ENCODE results near the gene CCDC102A.
"Not testable (repeated sequence)": the region's sequence is repeated elsewhere in the genome, so short reads cannot be mapped to it uniquely, and the experiment has no call there.

Gene CCDC102A

DNA sequence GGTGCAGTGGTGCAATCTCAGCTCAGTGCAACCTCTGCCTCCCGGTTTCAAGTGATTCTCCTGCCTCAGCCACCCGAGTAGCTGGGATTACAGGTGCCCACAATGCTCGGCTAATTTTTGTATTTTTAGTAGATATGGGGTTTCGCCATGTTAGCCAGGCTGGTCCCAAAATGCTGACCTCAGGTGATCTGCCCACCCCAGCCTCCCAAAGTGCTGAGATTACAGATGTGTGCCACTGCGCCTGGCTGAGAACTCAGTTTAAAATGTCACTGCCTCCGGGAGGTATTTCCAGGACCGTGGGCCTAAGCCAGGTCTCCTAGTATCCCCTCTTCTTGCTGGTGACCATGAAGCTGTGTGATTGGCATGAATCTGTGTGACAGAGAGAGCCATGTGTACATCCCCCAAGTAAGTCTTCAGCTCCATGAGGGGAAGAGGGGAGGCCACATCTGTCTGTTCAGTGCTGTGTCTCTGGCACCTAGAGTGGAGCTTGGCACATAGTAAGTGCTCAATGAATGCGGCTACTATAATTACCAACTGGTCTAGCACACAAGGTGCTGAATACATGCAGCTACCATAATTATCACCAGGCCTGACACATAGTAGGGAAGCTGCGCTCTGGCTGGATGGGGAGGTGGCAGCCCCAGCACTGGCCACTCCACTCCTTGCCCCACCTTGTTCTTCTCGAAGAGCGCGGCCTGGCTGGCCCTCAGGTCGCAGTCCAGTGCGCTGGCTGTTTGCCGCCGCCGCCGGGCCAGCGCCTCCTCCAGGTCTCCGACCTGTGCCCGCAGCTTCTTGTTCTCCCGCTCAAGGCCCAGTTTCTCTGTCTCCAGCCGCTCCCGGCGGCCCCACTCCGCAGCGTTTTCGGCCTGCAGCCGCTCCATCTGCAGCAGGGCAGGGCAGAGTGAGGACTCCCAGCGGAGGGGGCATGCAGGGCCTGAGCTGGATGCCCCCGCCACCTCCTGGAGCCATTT lies 18.7 kb downstream of the CCDC102A start:
- DNase-seq, result no peak

DNA sequence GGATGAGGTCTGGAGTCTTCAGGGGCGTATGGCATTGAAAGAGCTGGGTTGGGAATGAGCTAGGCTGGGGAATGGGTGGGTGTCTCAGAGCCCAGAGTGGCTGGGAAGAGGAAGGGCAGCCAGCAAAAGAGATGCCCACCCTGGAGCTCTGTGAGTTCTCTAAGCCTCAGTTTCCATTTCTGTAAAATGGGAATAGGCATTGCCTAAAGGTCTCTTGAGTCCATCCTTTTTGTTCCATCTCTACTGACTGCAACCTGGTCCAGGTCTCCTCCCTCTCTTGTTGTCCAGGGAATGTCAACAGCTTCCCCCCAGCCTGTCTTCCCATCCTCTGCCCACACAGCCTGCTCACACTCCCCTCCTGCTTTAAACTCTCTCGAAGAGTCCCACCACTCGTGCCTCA lies 19.6 kb downstream of the CCDC102A start:
- DNase-seq, result no peak

DNA sequence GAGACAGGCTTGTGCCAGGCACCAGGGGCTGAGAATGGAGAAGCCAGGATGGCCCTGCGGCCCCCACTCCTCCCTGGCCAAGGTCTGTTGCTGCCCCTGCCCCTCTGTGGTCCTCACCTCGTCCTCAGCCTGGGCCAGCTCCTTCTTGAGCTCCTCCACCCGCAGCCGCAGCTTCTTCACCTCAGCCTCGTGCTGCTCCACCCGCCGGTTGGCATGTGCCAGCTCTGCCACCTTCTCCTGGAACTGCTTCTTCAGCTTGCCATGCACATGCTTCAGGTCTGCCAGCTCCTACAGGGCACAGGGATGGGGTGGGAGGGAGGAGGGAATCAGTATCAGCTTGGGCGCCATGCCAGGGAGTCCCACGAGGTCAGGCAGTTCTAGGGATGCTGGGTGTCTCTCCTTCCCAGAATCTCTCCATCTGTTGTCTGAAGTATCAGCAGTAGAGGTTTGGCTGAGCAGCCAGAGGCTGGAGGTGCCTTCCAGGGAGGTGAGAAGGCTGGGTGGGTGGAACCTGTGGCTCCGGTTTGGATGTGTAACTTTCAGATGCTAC lies 20.1 kb downstream of the CCDC102A start:
- DNase-seq, result no peak

DNA sequence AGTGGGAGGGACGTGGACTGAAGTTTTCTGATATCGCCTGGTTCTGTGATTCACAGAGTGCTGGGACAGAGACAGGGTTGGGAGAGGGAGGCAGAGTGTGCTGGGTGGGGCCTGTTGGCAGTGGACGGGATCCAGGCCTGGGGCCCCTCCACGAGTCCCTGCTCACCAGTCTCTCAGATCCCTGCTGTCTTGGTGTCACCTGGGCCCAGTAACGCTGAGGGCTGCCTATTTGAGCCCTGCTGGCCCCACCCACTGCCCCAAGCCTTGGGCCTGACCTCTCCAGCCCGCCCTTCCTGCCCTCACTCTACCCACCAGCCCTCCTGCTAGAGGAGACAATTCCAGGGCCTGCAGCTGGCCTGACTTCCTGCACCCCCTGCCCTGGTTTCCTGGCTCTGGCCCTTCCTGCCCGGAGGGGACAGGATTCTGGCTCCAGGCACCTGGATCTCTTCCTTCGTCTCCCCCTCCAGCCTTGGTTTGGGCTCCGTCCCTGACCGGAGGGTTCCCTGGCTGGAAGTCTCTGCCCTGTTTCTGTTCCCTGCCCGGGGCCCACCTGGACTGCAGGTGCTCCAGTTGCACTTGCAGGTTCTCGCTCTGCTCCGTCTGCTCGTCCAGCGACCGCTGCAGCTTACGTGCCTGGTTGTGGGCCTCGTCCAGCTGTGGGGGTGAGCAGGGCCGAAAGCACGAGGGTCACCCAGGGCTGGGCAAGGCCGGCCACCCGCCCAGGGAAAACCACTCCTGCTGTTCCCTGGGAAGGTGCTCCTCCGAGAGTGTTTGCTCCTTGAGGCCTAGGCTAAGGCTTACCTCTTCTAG lies 21.4 kb downstream of the CCDC102A start:
- no peak for DNase-seq

DNA sequence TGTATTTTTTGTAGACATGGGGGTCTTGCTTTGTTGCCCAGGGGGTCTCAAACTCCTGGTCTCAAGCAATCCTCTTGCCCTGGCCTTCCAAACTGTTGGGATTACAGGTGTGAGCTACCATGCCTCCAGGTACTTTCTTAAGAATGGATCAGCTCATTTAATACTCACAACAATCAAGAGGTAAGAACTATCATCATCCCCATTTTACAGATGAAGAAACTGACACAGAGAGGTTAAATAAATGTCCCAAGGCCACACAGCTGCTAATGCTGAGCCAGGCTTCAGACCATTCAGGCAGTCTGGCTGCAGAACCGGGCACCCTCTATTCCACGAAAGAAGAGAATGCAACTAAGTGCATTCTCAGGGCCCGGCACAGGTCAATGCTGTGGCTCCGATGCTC lies 22.0 kb downstream of the CCDC102A start:
- DNase-seq, result no peak

DNA sequence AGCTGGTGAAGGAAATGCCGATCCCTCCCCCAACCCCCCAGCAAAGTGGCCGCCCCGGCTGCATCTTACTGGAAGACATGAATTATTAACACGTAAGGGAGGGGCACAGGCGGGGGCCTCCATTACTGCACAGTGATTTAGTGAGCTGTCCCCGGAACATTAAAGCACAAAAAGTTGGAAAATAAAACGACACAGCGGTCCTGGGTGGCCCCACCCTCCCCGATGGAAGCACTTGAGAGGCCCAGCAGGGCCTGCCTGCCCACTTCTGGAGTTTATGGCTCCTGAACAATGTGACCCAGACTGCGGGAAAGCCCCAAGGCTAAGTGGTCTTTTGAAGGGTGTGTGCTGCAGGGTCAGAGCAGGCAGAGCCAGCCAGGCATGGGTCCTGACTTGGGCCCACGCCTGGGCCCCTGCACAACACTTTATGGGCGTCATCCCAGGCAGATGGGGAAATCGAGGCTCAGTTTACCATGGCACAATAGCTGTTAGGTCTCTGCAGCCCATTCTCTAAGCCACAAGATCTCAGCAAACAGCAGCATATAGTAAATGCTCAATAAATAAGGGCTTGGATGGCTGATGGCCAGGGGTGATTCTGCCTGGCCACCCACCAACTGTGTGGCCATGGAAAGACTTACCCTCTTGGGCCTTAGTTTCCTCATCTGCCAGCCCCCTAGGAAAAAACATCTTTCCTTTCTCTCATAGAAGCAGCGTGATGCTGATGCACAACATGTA lies 22.8 kb downstream of the CCDC102A start:
- no peak for DNase-seq

DNA sequence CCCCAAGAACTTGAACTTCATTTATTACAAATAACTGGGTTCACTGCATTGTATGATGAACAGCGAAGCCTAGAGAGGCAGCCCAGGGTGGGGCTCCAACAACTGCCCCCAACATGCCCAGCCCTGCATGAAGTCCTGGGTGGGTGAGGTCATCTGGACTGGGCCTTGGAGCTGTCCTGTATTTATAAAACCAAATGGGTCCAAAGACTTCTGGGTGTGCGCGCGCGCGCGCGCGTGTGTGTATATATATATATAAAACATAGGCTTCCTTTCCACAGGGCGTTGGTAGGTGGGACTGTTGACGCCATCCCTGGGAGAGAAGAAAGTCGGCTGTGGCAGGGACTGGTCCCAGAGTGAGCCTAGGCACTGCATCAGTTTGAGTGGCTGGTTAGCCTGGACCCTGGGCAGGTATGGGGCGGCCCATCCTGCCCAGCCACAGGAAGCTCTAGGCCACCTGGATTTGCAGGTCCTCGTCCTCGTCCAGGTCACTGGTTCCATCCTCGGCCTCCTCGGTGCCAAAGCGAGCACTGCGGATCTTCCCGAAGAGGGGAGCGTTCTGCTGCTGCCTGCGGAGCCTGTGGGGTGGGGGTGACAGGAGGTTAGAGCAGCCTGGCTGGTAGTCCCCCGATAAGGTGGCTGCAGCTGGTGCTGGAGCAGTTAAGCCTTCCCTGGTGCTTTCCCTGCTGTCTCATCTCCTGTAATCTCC lies 23.9 kb downstream of the CCDC102A start:
- DNase-seq, result no peak

DNA sequence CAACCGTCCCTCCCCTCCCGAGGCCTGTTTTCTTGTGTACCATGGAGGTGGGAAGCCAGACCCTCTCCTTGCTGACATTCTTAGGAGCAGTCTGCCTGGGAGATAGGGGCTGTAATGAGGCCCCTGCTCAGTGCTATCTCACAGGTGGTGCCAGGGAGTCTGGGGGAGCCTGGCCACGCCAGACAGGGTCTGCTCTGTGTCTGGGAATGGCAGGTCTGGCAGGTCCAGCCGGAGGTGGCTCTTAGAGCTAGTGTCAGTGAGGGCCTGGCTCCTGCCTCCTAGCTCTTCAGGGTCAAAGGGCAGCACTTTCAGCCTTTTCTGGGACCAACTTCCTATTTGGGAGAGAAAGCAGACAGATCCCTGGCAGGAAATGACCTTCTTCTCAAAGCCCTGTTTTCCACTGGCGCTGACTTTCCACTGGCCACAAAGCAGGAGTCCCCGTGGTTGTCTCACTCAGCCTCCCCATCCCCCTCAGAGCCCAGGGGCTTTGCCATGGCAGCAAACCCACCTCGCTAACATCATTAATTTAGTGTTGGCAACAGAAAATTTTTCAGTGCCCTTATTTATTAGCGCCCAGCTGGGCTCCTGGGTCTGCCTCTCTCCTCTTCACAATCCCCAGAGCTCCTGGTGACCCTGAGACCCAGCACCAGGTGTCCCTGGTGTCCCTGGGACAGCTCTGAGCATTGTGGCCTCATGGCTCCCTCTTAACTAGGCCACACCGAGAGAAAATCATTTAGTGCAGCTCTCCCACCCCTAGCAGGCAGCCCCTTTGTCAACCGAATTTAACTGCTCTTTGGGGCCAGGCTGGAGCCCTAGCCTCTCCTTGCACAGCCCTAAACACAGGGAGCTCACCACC lies 26.1 kb downstream of the CCDC102A start:
- no peak for DNase-seq

DNA sequence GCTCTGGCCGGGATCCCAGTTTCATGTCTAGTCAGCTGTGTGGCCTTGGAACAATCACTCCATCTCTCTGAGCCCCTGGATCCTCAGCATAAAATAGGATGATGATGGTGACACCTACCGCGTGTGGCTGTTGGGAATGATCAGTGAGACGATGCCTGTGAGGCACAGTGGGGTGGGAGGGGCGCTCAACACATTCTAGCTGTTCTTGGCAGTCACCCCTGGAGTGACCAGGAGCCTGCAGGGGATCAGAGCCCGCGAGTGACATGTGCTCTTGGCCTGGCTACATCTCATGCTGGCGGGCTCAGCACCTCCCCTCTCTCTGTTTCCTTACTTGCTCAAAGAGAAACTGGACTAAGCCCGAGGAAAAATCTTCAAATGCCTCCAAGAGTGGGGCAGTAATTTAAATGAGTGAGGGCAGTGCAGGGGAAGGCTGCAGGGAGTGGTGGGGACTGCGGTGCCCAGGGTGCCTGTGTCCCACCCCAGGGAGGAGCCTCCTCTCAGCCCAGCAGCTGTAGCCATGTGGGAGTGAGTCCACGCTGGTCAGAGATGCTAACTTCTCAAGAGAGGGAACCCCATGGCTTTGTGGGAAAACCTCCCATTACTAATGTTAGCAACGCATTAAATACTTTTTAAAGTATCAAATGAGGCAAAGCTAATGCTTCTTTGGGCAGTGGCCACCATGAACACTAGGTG lies 27.0 kb downstream of the CCDC102A start:
- no peak for DNase-seq

DNA sequence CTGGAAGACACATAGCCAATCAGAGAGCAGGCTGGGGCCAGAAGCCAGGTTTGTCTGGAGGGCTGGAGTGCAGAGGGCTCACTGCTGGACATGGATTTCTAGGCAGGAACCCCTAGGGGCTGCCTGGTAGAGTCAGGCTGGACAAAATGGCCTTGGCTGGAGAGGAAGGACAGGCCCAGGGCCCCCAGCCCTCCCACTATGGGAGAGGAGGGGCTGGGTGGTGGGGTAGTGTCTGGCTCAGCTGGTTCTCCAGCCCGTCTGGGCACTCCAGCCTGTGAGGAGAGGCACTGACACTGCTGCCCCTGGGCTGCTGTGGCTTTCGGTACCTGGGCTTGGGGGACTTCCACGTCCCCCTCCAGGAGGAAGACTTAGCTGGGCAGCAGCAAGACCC lies 28.3 kb downstream of the CCDC102A start:
- DNase-seq, result no peak

DNA sequence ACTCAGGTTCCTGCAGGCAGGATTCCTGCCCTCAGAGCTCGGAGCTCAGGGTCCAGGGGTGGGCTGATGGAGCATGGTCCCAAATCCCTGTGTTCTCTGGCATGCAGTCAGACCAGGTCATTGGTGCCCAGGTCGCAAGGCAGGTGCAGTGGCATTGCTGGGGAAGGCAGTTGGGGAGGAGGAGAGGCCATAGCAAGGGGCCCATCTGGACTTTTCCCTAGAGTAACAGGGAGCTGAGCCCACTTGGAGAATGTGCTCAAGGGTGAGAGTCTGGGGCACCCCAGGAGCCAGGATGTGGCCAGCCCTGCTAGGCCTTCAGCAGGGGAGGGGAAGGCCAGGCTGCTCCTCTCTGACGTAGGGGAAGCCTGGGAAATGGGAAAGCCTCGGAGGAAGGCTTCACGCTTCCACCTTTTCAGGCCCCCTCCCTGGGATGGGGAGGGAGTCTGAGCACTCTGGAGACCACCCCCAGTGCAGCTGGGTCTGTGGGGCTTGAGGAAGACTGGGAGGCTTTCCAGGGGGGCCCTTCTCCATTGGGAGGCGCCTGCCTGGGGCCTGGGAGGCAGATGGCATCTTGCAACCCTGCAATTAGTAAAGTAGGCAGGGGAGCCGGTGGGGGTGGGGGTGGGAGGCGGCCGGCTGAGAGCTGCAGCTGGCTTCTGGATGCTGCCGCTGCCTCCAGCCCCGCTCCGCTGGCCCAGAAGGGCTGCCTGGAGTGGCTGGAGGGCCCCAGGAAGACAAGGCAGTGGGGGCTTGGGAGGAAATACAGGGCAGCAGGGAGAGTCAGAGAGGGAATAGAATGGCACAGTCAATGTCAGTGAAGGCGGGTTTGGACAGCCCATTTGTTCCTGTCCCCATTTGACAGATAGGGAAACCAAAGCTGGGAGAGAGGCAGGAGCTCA lies 29.0 kb downstream of the CCDC102A start:
- DNase-seq, result no peak

DNA sequence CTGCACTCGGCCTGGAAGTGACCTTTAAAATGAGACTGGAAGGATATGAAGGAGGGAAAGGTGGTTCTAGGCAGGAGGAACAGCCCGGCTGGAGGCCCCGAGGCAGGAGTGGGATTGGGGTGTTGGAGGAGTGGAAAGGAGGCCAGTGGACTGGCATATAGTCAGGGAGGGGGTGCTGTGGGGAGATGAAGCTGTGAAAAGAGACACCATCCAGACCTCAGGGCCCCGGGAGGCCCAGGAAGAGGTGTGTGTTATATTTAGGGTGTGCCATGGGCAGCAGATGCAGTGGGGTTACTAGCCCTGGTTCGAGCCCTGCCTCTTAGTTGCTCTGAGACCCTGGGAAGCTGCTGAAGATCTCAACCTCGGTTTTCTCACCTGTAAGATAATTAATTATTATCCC lies 31.2 kb downstream of the CCDC102A start:
- no peak for DNase-seq

DNA sequence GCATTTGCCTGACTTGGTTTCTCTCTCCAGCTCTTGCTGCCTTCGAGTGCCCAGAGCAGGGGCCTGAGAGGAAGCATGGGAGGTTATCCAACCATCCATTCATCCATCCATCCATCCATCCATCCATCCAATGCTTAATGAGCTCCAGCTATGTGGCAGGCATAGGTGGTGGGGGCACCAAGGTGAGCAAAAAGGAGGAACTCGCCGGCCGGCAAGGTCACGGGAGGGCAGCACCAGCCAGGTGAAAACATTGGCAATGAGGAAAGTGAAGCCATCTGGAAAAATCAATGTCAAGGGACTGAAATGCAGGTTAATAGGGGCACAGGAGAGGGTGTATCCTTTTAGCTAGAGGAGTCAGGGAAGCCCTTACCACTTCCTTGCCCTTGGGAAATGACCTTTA lies 31.9 kb downstream of the CCDC102A start:
- no peak for DNase-seq

DNA sequence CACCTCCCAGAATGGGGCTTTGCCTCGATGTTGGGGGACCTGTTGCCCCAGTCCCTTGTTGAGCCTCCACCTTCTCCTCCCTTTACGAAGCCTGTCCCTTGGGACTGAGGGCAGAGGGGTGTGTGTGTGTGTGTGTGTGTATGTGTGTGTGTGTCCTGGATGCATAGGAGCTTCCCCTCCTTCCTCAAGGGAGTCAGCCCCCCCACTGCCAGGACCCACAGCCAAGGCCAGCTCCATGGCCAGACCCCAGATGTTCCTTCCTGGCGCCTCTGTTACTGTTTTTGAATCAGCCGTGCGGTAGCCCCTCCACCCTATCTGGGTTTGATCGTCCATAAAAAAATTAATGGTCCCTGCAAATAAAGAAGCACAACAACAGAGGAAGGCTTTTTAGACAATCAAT lies 32.4 kb downstream of the CCDC102A start:
- no peak for DNase-seq

DNA sequence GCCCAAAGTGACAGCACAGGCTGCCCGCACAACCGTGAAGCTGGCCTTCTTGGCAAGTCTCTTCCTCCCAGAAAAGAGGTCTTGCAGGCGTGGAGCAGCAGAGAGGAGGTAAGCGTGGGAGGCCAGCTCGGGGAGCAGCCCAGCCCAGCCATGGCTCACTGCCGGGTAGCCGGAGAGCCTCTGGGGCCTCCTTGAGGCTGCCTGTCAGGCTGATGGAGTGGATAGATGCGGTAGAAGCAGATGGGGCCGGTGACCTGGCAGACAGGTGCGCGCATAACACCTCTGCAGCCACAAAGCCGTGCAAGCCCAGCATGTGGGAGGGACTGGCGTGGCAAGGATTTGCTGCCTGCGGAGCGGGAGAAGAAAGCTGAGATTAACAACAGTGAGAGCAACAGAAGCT lies 33.0 kb downstream of the CCDC102A start:
- peak; percentile 92 for DNase-seq

DNA sequence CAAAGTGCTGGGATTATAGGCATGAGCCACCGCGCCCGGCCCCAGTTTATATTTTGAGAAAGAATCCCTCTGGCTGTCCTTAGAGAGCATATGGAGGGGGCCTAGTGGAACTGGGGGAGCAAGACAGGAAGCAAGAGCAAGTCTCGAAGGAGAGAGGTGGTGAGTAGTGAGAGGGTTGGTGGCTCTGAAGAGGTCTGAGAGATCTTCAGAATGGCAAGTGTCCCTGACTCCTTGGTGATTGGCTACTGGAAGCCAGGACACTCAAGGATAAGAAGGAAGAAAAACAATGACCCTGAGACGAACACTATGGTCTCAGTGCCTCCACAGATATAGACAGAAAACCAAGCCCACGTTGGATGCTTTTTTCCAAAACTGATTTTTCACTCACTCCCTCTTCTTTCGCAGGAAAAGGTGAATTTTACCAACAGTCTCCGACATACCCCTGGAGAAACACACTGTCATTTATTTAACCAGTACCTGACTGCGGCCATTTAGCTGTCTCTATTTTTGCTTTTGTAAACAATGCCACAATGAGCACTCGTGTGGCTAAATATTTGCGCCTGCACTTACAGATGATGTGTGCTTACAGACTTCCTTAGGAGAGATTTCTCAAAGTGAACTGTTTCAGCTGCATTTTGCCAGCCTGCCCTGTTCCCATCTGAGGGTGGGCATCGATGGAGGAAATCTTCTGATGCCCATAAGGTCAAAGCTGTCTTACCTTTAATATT lies 34.2 kb downstream of the CCDC102A start:
- no peak for DNase-seq

DNA sequence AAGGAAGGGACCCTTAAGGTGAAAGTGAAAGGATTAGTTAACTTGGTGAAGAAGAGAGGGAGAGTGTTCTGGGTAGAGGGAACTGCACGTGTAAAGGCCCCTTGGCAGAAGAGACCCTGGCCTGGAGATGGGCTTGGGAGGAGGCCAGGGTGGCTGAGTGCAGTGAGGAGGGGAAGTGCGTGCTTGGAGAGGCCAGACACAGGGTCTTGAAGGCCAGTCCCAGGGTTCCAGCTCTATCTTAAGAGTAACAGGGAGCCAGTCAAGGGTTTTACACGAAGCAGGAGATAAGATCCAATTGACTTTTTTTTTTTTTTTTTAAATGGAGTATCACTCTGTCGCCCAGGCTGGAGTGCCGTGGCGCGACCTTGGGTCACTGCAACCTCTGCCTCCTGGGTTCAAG lies 34.9 kb downstream of the CCDC102A start:
- no peak for DNase-seq

DNA sequence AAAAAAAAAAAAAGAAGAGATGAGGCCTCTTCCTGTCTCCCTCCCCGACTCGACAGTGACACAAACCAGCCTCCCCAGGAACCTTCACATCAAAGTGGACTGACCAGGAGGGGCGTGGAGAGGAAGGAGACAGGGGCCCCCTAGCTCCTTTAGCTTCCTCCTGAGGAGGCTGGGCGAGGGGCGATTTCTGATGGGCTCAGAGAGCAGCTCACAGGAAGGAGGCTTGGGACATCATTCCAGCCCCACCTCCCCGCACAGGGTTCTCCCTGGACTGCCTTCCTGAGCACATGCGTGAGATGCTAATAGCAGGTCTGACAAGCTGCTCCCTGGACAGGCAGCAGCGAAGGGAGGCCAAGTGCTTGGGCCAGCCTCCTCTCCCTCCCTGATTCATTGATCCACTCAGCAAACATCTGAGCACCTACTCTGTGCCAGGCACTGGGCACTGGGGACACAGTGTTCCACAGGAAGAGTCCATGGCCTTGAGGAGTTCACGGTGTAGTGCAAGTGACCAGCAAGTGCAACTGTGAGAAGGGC lies 35.7 kb downstream of the CCDC102A start:
- no peak for DNase-seq

DNA sequence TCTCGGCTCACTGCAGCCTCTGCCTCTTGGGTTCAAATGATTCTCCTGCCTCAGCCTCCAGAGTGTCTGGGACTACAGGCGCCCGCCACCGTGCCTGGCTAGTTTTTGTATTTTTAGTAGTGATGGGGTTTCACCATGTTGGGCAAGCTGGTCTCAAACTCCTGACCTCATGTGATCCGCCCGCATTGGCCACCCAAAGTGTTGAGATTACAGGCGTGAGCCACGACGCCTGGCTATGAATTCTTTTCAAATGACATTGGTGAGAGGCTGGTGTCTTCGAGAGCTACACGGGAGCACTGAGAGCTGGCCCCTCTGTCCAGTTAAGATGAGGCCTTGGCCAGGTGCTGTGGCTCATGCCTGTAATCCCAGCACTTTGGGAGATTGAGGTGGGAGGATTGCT lies 36.4 kb downstream of the CCDC102A start:
- DNase-seq, result not testable (repeated sequence)
